GM18526 (cell line): ENCODE measurements around the gene TMEM107.

Experiments used
- POLR2A ChIP-seq: IDR thresholded peaks from 3 replicates; pipeline ENCODE4 v1.6.1; 2011; ENCODE audit not compliant: insufficient read length; ENCODE audit errors: extremely low read depth

TMEM107 gene

DNA sequence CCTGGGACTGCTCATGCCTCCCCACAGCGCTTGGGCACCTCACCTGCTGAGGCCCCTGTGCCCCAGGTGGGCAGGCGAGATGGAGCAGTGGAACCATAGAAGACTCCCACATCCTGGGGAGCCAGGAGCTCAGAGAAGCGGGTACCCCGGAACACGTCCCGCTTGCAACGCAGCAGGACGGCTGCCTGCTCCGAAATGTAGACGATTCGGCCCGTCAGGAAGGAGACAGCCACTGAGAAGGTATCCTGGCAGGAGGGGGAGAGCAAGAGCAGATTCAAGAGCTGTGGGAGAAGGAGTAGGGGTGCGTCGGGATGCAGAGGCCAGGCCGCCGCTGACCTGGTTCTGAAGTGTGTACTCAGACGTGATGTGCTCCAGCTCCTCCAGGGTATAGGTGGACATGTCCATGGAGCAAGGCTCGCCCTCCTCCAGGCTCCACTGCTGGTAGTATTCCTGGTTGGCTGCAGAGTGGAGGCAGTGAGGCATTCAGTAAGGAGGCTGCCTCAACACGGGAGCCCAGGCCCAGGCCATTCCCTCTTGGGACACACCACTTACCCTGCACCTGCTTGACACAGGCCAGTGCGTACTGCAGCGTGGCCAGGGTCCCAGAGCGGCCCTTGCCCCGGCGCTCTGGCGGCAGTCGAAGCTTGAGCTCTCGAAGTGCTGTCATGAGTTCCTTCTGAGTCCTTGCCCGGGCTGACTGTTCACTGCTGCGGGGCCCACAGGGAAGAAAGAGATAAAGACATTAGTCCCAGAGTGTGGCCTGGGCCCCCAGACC lies 26.6 kb downstream of the TMEM107 start:
- TF ChIP-seq POLR2A: no peak

DNA sequence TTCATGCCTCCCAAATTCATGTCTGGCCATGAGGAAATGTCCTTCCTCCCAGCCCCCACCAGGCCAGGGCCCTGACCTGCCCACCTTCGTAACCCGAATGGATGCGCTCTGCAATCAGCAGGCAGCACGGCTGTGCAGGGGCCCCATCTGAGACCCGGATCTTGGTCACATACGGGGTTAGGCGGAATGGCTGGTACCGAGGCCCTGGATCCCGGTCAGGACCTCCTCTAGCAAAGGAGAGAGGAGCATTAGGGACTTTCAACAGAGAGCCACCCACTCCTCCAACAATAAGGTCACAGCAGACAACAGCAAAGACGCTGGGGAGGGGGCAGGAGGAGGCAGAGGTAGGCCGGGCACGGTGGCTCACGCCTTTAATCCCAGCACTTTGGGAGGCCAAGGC lies 27.6 kb downstream of the TMEM107 start:
- no peak for TF ChIP-seq POLR2A

- no peak for TF ChIP-seq POLR2A
Measured at GRCh38 chr17:8147805-8148404, 28.3 kb downstream of the TMEM107 start.

DNA sequence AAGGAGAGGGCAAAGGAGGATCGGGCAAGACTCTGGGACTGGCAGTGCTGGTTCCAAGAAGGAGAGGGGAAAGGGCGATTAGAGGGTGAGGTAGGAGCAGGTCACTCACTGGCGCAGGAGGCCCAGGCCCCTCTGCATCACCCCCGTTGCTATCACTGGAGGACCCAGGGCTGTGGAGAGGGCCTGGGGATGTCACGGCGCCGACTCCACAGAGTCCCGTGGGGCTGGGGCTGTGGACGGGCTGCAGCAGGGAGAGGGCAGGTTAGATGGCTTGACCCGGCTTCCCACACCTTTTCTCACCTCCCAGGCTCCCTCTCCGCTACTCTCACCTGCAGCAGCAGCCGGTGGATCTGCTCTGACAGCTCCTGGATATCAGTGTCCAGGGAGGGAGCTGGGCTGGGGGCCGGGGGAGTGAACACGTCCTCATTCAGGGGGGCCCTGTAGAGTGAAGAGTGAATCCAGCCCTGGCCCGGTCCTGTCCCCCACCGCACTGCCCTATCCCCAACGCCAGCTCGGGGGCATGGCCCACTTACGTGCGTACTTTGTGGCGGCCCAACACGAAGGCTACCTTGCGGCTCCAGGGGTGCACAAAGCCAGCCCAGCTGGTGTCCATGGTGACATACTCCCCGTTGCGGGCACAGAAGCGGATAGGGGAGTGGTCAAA lies 28.9 kb downstream of the TMEM107 start:
- TF ChIP-seq POLR2A: no peak

DNA sequence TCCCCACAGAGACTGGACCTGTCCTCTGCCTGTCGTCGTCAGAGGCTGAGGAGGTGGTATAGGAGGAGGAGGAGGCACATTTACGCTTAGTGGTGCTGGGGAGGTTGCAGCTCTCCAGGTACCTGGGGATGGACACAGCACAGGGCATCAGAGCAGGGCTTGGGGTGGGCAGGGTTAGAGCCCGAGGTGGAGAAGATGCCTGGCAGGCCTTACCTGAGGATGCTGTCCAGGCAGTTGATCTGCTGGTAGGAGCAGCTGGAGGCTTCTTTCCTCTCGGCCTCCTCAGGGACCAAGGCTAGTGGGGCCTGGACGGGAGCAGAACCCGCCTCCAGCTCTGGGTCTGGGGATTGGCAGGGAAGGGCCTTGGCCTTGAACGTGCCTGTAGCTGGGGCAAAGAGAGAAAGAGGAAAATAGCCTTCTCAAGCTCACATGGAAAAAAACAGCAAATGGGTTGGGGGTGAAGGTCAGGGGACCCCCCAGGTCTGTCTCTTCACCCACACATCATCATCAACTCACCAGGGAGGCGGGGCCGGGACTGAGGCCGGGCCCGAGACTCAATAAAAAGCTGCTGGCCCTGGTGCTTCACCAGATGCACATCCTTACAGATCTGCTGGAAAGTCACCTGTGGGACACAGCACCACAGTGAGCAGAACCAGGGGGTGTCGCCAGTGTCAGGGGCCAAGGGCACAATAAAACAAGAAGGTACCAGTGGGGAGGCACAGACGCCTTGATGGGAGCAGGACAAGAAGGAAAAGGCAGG lies 29.6 kb downstream of the TMEM107 start:
- no peak for TF ChIP-seq POLR2A

GRCh38 chr17:8145811-8146210 lies 30.4 kb downstream of the TMEM107 start:
- TF ChIP-seq POLR2A: no peak

- TF ChIP-seq POLR2A: no peak
Measured at GRCh38 chr17:8144401-8145231, 31.6 kb downstream of the TMEM107 start.

DNA sequence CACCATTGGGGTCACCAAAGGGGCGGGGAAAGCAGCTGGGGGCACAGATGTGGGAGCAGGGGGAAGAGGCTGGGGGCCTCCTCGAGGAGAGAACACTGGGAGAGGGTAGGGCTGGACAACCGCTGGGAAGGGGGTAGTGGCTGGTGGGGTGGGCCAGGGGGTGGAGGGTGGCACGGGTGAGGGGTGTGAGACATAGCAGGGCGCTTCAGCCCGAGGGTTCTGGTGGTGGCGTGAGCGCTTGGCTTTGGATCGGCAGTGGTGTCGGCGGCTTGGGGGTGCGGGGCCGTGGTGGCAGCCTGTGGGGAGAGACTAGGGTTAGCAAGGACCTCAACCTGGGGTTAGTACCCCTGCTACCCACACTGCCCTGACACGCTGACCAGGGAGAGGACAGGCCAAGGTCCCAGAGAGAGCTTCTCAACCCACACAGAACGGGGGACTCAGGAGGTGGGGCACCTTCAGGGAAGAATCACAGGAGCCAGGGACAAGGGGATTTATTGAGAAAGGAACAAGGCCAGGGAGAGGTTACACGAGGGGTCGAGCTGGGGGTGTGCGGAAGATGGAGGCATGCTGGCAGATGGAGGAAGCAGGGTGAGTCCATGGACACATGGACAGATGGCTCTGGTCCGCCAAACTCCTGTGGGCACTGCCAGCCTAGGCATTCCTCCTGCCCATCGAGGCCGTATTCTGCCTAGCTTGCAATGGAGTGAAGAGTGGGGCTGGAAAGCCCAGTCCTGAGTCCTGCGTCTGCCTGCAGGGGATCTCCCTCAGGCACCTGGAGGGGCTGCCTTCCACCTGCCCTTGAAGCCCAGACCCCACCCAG lies 32.4 kb downstream of the TMEM107 start:
- TF ChIP-seq POLR2A: no peak

GRCh38 chr17:8142887-8143580 lies 33.1 kb downstream of the TMEM107 start:
- no peak for TF ChIP-seq POLR2A

DNA sequence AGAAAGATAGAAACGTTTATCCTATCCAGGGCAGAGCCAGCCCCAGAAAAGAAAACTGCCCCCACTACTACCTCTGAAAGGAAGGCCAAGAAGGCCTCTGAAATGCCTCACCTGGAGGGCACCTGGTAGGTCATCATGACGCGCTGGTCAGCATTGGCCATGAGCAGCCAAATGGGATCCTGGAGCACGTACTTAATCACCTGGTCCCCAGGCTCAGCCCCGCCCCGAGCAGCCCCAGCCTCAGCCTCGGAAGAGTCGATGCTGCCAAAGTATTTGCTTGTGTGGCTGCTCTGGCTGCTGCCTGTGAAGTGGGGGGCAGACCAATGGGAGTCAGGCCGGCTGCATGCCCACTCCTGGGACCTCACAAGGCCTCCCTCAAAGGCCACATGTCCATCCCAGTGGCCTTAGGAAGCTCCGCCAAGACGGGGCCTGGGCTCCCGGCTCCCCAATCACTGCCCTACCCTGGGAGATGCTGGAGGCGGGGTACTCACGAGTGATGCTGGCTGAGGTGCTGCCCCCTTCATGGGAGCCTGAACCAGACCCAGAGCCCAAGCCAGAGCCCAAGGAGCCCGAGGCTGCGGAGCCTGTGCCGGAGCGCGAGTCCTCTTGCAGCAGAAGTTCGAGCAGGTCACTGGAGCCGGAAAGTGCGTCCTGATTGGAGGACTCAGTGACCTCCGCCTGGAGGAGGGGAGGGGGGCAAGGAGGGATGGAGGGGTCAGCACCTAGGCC lies 33.9 kb downstream of the TMEM107 start:
- no peak for TF ChIP-seq POLR2A

DNA sequence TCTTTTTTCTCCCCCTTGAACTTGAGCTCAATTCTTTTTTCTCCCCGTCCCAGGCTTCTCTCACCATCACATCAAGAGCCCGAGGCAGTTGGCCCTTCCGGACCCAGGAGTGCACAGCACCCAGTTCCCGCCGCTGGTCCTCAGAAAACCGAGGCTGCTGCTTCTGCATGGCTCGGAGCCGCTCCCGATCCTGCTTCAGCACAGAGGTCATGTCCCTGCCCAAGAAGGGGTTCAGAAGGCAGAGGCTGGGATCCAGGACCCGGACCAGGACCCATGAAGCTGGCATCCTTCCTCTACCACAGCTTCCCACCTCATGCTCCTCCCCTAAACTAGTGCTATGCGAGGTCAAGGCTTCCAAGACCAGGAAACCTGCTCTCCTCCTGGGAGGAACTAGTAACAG lies 34.4 kb downstream of the TMEM107 start:
- no peak for TF ChIP-seq POLR2A

DNA sequence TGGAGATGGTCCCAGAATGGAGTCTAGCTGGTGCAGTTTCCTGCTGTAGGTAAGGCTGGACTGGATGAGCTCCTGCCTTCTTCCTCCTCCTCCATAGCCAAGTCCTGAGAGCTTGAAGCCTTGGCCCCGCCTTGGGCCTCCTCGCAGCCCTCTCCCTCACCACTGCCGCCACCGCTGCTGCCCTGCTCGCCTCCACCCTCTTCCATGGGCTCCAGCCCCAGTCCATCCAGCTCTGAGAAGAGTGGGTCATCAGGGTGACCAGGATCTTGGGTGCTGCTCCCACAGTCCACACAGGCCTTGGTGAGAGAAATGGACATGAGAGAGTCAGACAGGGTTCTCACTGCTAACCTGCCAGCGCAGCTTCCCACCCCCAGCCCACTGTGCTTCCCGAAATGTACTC lies 35.1 kb downstream of the TMEM107 start:
- TF ChIP-seq POLR2A: no peak
